PC-3 (cell line): Measurements from ENCODE around the gene DGKB. TPM values are rescaled to one million over a fixed set of nuclear protein-coding genes. Genes with fewer than 3 reads are reported as not detected.
A peak's percentile ranks its signal among the peaks of the same experiment; 100 is the strongest.

ENCODE experiments used
- ATAC-seq: fragments of 200-7000 bp; cut with Tn5 transposase; 2 replicates; pipeline ENCODE4 v1.9.1; 2020; ENCODE audit warnings: mild to moderate bottlenecking, moderate library complexity
- BruUV-seq: library from RNA; stranded (reverse); fragments of 400-500 nt; replicated peaks from 2 replicates; lab custom pipeline; 2021; lab: Mats Ljungman, UMichigan
- CTCF ChIA-PET: fragments of 300-600 bp; sonication (Branson Sonifier 250); formaldehyde crosslinking; loops from one replicate; lab custom pipeline; 2022; ENCODE audit warnings: antibody characterized with exemption; lab: Charles Lee
- POLR2A ChIA-PET: fragments of 300-600 bp; sonication (Branson Sonifier 250); formaldehyde crosslinking; loops from one replicate; lab custom pipeline; 2022; ENCODE audit warnings: antibody characterized with exemption; ENCODE audit not compliant: unreplicated experiment; lab: Charles Lee
- DNase-seq: peaks from one replicate; pipeline ENCODE4 v3.0.0-alpha.2; 2015
- H2AFZ ChIP-seq: fragments of 300-600 bp; sonication (generic); 2 replicates; pipeline ENCODE4 v1.6.0; 2016; ENCODE audit warnings: antibody characterized with exemption, low read length
- H3F3A ChIP-seq: fragments of 300-600 bp; sonication (generic); one replicate; pipeline ENCODE4 v1.6.0; 2017; ENCODE audit warnings: antibody characterized with exemption, low read length, control low read depth, mild to moderate bottlenecking; ENCODE audit not compliant: unreplicated experiment
- H3K27ac ChIP-seq: fragments of 300-600 bp; sonication (generic); 2 replicates; pipeline ENCODE4 v1.5.1; 2016; ENCODE audit warnings: mild to moderate bottlenecking, low read length
- H3K27me3 ChIP-seq: fragments of 300-600 bp; sonication (generic); 2 replicates; pipeline ENCODE4 v1.6.1; 2016; ENCODE audit warnings: low read length, mixed read lengths
- H3K36me3 ChIP-seq: fragments of 300-600 bp; sonication (generic); 2 replicates; pipeline ENCODE4 v1.6.1; 2016; ENCODE audit warnings: low read depth, mixed run types, low read length, mixed read lengths
- H3K4me1 ChIP-seq: fragments of 300-600 bp; sonication (generic); 2 replicates; pipeline ENCODE4 v1.5.1; 2016; ENCODE audit warnings: low read length; ENCODE audit not compliant: insufficient read depth
- H3K4me2 ChIP-seq: fragments of 300-600 bp; sonication (generic); 2 replicates; pipeline ENCODE4 v1.6.0; 2016; ENCODE audit warnings: low read length
- H3K4me3 ChIP-seq: fragments of 300-600 bp; sonication (generic); 2 replicates; pipeline ENCODE4 v1.5.1; 2016; ENCODE audit warnings: mild to moderate bottlenecking, low read length, mixed read lengths
- H3K79me2 ChIP-seq: fragments of 300-600 bp; sonication (generic); 2 replicates; pipeline ENCODE4 v1.6.1; 2017; ENCODE audit warnings: low read length, mixed read lengths
- H3K9ac ChIP-seq: fragments of 300-600 bp; sonication (generic); 2 replicates; pipeline ENCODE4 v1.6.0; 2016; ENCODE audit warnings: mild to moderate bottlenecking, low read length
- H3K9me2 ChIP-seq: fragments of 300-600 bp; sonication (generic); replicated peaks from 2 replicates; pipeline ENCODE4 v1.6.1; 2016; ENCODE audit warnings: mixed run types, low read length, mixed read lengths
- H3K9me3 ChIP-seq: fragments of 300-600 bp; sonication (generic); 2 replicates; pipeline ENCODE4 v1.6.1; 2016; ENCODE audit warnings: low read length, mixed read lengths
- H4K20me1 ChIP-seq: fragments of 300-600 bp; sonication (generic); 2 replicates; pipeline ENCODE4 v1.6.1; 2016; ENCODE audit warnings: low read length, mixed read lengths
- EZH2 ChIP-seq: fragments of 300-600 bp; sonication (generic); IDR thresholded peaks from one replicate; pipeline ENCODE4 v1.6.1; 2017; ENCODE audit warnings: antibody characterized with exemption, mild to moderate bottlenecking, low read length; ENCODE audit not compliant: unreplicated experiment
- EZH2phosphoT487 ChIP-seq: fragments of 300-600 bp; sonication (generic); IDR thresholded peaks from 2 replicates; pipeline ENCODE4 v1.6.1; 2018; ENCODE audit warnings: mild to moderate bottlenecking, antibody characterized with exemption, low read length, borderline replicate concordance
- intact Hi-C: fragments of 100-400 bp; cut with micrococcal nuclease; formaldehyde crosslinking; loops from 2 replicates; pipeline ENCODE4 v1.9.0; 2023
- total RNA-seq: library from RNA; depleted of rRNA; stranded (reverse); fragments of >200 nt; gene quantifications from 2 replicates; pipeline ENCODE4 v1.2.3, GENCODE V29; 2014
- TF ChIP-seq, protein P1 (sequence below): fragments of 300-600 bp; sonication (generic); conservative IDR thresholded peaks from 2 replicates; pipeline ENCODE4 v1.5.1; 2017; ENCODE audit warnings: antibody characterized with exemption, low read depth, mild to moderate bottlenecking, low read length

The DGKB gene
- total RNA-seq, 1 experiment from 2014 or later: 0.15 TPM

DNA sequence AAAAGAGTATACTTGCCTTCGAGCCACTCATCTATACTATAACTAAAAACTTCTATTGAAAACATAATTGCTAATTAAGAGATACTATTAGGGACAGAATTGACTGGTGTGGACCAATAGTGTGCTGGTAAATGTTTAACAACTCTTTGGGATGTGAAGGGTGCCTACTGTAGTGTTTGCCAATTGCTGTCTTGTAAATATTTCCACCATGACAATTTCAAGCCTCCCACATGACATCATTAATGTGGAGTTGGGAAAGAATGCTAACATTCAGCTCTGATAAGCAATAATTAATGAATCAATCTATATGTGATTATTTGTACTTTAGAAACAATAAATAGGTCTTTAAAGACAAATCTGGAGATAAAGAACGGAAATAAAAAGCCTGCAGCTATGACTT lies 136.8 kb downstream of the DGKB start:
- intact Hi-C loops: no loop called here
- H3K27ac ChIP-seq: no peak overlapping the region
- ATAC-seq (no peak), DNase-seq (peak; percentile 23)
- H3K27me3 ChIP-seq: no peaks in the 10 kb centered on the region
- ChIA-PET POLR2A (no interaction called here), CTCF (no interaction called here)
- no peaks in the 10 kb centered on the region for H3K79me2 ChIP-seq
- no peak overlapping the region for H3K4me3 ChIP-seq
- no peak overlapping the region for H2AFZ ChIP-seq
- no peak overlapping the region for H3K4me2 ChIP-seq
- peaks cover 17% of the 10 kb centered on the region for H3F3A ChIP-seq
- no peaks in the 10 kb centered on the region for H4K20me1 ChIP-seq
- H3K4me1 ChIP-seq: peaks cover 75% of the 10 kb centered on the region
- H3K9me2 ChIP-seq: no peaks in the 10 kb centered on the region
- TF ChIP-seq, protein P1, sequence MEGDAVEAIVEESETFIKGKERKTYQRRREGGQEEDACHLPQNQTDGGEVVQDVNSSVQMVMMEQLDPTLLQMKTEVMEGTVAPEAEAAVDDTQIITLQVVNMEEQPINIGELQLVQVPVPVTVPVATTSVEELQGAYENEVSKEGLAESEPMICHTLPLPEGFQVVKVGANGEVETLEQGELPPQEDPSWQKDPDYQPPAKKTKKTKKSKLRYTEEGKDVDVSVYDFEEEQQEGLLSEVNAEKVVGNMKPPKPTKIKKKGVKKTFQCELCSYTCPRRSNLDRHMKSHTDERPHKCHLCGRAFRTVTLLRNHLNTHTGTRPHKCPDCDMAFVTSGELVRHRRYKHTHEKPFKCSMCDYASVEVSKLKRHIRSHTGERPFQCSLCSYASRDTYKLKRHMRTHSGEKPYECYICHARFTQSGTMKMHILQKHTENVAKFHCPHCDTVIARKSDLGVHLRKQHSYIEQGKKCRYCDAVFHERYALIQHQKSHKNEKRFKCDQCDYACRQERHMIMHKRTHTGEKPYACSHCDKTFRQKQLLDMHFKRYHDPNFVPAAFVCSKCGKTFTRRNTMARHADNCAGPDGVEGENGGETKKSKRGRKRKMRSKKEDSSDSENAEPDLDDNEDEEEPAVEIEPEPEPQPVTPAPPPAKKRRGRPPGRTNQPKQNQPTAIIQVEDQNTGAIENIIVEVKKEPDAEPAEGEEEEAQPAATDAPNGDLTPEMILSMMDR: no peak
- no peak for TF ChIP-seq EZH2
- TF ChIP-seq EZH2phosphoT487: no peak
- no TSS peak for BruUV-seq
- H3K9me3 ChIP-seq: no peaks in the 10 kb centered on the region
- no peak overlapping the region for H3K9ac ChIP-seq
- H3K36me3 ChIP-seq: no peaks in the 10 kb centered on the region

DNA sequence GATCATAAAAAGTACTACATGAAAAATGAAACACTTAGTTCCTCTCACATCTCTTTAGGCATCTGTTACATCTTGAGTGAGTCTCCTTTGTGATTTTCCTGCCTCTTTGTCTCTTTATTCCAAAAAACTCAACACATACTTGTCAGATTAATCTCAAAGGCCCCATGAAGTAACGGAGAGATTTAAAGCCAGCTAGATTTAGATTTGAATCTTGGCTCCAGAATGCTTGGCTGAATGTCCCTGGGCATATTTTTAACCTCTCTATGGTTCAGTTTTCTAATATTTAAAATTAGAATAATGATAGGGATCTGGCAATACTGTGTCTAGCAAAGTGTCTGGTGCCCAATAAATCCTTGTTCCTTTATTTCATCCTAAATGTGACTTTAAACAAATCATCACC lies 140.0 kb downstream of the DGKB start:
- DNase-seq (no peak), ATAC-seq (no peak)
- Histone ChIP-seq H3K9ac (peak overlapping the region; percentile 72), H3K36me3 (no peaks in the 10 kb centered on the region), H3K4me1 (peaks cover 63% of the 10 kb centered on the region), H3K27me3 (no peaks in the 10 kb centered on the region), H3K27ac (peak overlapping the region; percentile 96), H3K4me3 (peak overlapping the region; percentile 32; the same call in 1 of the 2 replicates), H3K9me2 (no peaks in the 10 kb centered on the region), H2AFZ (peak overlapping the region; percentile 48), H3K79me2 (no peaks in the 10 kb centered on the region), H3K9me3 (0 out of 2 replicates have a peak, but pooled peaks cover 6% of the 10 kb centered on the region), H4K20me1 (no peaks in the 10 kb centered on the region), H3K4me2 (peak overlapping the region; percentile 64), H3F3A (peaks cover 15% of the 10 kb centered on the region)
- CTCF ChIA-PET: no interaction called here
- BruUV-seq: no TSS peak
- POLR2A ChIA-PET: no interaction called here
- TF ChIP-seq EZH2phosphoT487: no peak
- TF ChIP-seq, protein P1: no peak
- TF ChIP-seq EZH2: no peak
- intact Hi-C loops: loop anchor here (5.0 kb wide), 1 partner anchor 160 kb away; no protein-coding TSS in a partner anchor

DNA sequence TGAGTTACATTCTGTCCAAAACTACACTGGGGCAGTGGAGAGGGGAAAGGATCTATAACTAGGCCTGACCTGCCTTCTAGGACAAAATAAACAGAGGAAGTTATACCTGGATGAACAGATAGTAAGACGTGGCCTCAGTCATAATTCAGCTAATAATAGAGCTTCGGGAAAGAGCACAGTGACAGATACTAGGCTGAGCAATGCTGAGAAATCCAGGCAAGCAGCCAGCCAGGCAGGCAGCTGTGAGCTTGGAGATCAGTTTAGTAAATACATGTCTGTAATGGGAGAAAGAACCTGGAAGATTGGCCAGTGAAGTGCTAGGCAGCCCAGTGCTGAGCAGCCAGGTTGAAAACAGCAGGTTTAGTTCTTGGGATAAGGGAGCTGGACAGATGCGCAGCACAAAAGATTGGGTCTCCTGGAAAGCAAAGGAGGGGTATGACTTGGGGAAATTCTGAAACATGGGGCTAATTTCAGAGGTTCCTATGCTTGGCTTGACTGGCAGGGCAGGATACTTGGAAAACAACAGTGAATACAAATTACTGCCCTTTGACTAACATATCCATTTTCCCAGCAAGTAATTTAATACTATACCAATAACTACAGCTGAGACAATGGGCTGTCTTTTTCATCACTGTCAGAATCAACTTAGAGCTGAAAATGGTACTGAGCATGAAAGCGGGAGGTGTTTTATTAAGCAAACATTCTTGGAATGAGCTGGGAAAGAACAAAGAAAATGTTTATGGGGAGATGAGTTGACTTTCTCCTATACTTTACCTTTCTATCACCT lies 140.8 kb downstream of the DGKB start:
- ATAC-seq: peak; percentile 81
- POLR2A ChIA-PET: interaction anchor here (0.6 kb wide), 1 partner anchor 38 kb away, joined by 3 read pairs; no protein-coding TSS in a partner anchor

More for the DNA sequence above, 140.8 kb downstream of the DGKB start:
- intact Hi-C loops: loop anchor here (2.0 to 5.0 kb wide), 2 partner anchors 45 to 161 kb away; no protein-coding TSS in a partner anchor
- H3K9me2 ChIP-seq: no peaks in the 10 kb centered on the region
- H3K27ac ChIP-seq: peak overlapping the region; percentile 96
- no peaks in the 10 kb centered on the region for H3K27me3 ChIP-seq
- peak overlapping the region; percentile 72 for H3K9ac ChIP-seq
- peaks cover 14% of the 10 kb centered on the region for H3F3A ChIP-seq
- no peaks in the 10 kb centered on the region for H3K36me3 ChIP-seq
- no peaks in the 10 kb centered on the region for H4K20me1 ChIP-seq
- H2AFZ ChIP-seq: peak overlapping the region; percentile 48; the same call in 1 of the 2 replicates
- H3K79me2 ChIP-seq: no peaks in the 10 kb centered on the region
- DNase-seq: peak; percentile 92
- CTCF ChIA-PET: interaction anchor here (1.0 kb wide), 1 partner anchor 254 kb away, joined by 7 read pairs; no protein-coding TSS in a partner anchor
- H3K4me3 ChIP-seq: peak overlapping the region; percentile 32; the same call in 1 of the 2 replicates
- BruUV-seq: no TSS peak
- H3K4me1 ChIP-seq: peaks cover 54% of the 10 kb centered on the region
- 0 out of 2 replicates have a peak, but pooled peaks cover 6% of the 10 kb centered on the region for H3K9me3 ChIP-seq
- no peak for TF ChIP-seq EZH2phosphoT487
- TF ChIP-seq, protein P1: no peak
- TF ChIP-seq EZH2: no peak
- peak overlapping the region; percentile 64 for H3K4me2 ChIP-seq
